Measurements from ENCODE around the gene ADCY2.

The ADCY2 gene

DNA sequence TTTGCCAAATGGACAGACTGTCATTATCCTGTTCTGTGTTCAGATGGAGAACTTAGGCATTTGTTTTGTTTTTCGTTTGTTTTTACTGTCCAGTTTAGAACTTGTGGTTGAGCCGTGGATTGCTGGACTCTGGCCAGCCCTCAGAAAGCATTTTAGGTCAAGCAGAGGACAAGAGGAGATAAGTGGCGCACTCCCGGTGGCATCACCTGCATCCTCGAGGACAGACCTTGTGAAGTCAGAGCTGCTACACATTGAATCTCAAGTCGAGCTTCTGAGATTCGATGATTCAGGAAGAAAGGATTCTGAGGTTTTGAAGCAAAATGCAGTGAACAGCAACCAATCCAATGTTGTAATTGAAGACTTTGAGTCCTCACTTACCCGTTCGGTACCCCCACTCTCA is 481.9 kb downstream of the ADCY2 start:
- DNase-seq = no peak

DNA sequence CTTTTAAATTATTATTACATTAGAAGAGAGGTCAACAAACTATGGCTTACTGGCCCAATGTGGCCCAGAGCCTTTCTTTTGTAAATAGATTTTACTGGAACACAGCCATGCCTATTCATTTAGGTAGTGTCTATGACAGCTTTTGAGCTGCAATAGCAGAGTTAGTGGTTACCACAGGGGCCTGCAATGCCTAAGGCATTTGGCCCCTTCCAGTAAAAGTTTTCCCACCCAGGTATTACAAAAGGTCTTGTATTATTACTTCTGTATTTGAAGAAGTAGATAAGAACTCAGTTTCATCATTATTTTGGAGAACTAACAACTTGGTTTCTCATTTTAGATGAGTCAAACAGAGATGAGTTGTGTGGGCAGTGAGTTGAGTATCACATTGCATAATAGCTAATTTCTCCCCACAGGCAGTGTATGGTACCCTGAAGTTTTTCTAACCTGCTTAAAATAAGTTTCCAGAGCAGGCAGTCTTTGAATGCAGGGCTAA is 482.5 kb downstream of the ADCY2 start:
- DNase-seq = no peak

All from activated CD4-positive, CD25-positive, alpha-beta regulatory T cell (primary cell).